B cell (primary cell): ENCODE results near the gene IDNK.

Source experiments
- CTCF ChIP-seq: fragments of 200-600 bp; IDR thresholded peaks from one replicate; pipeline ENCODE4 v1.8.0; 2022; ENCODE audit warnings: antibody characterized with exemption, mild to moderate bottlenecking
- EZH2 ChIP-seq: IDR thresholded peaks from 2 replicates; pipeline ENCODE4 v1.6.1; 2012; ENCODE audit warnings: borderline replicate concordance, low read depth, mild to moderate bottlenecking, moderate library complexity, low read length; ENCODE audit not compliant: insufficient read depth, poor library complexity, severe bottlenecking

GRCh38 chr9:83691492-83691891 is 68.5 kb downstream of the IDNK start:
- TF ChIP-seq CTCF (no peak), EZH2 (no peak)
